ENCODE data around the gene ANKRD53.

The ANKRD53 gene

DNA sequence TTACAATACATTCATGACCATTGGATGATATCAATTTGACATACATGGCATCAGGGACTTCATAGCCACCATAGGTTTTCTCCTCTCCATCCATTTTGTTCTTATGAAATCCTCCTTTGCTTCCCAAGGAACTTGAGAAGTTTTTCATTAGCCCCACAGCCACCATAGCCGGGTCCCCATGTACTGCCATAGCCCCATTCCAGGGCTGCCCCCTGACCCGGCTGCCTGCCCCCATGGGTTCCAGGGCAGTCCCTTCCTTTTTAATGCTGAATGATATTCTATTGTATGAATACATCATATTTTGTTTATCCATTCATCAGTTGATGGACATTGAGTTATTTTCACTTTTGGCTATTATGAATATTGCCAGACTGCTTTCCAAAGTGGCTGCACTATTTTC lies 22.3 kb upstream of the ANKRD53 start:
- TF ChIP-seq CSDC2 (CRISPR knock-in tag; IDR thresholded peaks at IDR 0.05) (no peak), ARNTL (CRISPR knock-in tag; IDR thresholded peaks at IDR 0.05; ENCODE audit: borderline replicate concordance, low read depth) (no peak), ESRRG (CRISPR knock-in tag; IDR thresholded peaks at IDR 0.05) (no peak), GLIS3 (CRISPR knock-in tag; IDR thresholded peaks at IDR 0.05) (no peak), ZC3H10 (CRISPR knock-in tag; IDR thresholded peaks at IDR 0.05) (no peak), PPARA (CRISPR knock-in tag; IDR thresholded peaks at IDR 0.05; ENCODE audit: borderline replicate concordance) (no peak), OSR1 (CRISPR knock-in tag; IDR thresholded peaks at IDR 0.05) (no peak), TOX (CRISPR knock-in tag; IDR thresholded peaks at IDR 0.05; ENCODE audit: borderline replicate concordance) (no peak), ZNF565 (CRISPR knock-in tag; conservative IDR thresholded peaks at IDR 0.05; ENCODE audit: low read depth) (no peak), TCF4 (CRISPR knock-in tag; IDR thresholded peaks at IDR 0.05; ENCODE audit: borderline replicate concordance) (no peak), RARB (CRISPR knock-in tag; IDR thresholded peaks at IDR 0.05) (no peak), ZFP3 (CRISPR knock-in tag; IDR thresholded peaks at IDR 0.05) (no peak), SNAI2 (CRISPR knock-in tag; IDR thresholded peaks at IDR 0.05) (no peak), ZNF8 (CRISPR knock-in tag; IDR thresholded peaks at IDR 0.05) (no peak), ISL1 (CRISPR knock-in tag; IDR thresholded peaks at IDR 0.05) (no peak)
- TF ChIP-seq, protein P1, sequence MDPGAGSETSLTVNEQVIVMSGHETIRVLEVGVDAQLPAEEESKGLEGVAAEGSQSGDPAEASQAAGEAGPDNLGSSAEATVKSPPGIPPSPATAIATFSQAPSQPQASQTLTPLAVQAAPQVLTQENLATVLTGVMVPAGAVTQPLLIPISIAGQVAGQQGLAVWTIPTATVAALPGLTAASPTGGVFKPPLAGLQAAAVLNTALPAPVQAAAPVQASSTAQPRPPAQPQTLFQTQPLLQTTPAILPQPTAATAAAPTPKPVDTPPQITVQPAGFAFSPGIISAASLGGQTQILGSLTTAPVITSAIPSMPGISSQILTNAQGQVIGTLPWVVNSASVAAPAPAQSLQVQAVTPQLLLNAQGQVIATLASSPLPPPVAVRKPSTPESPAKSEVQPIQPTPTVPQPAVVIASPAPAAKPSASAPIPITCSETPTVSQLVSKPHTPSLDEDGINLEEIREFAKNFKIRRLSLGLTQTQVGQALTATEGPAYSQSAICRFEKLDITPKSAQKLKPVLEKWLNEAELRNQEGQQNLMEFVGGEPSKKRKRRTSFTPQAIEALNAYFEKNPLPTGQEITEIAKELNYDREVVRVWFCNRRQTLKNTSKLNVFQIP (CRISPR knock-in tag; IDR thresholded peaks at IDR 0.05; ENCODE audit: borderline replicate concordance, low read depth): no peak
- TF ChIP-seq, protein P2, sequence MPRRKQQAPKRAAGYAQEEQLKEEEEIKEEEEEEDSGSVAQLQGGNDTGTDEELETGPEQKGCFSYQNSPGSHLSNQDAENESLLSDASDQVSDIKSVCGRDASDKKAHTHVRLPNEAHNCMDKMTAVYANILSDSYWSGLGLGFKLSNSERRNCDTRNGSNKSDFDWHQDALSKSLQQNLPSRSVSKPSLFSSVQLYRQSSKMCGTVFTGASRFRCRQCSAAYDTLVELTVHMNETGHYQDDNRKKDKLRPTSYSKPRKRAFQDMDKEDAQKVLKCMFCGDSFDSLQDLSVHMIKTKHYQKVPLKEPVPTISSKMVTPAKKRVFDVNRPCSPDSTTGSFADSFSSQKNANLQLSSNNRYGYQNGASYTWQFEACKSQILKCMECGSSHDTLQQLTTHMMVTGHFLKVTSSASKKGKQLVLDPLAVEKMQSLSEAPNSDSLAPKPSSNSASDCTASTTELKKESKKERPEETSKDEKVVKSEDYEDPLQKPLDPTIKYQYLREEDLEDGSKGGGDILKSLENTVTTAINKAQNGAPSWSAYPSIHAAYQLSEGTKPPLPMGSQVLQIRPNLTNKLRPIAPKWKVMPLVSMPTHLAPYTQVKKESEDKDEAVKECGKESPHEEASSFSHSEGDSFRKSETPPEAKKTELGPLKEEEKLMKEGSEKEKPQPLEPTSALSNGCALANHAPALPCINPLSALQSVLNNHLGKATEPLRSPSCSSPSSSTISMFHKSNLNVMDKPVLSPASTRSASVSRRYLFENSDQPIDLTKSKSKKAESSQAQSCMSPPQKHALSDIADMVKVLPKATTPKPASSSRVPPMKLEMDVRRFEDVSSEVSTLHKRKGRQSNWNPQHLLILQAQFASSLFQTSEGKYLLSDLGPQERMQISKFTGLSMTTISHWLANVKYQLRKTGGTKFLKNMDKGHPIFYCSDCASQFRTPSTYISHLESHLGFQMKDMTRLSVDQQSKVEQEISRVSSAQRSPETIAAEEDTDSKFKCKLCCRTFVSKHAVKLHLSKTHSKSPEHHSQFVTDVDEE (CRISPR knock-in tag; IDR thresholded peaks at IDR 0.05): no peak
- TF ChIP-seq, protein P3, sequence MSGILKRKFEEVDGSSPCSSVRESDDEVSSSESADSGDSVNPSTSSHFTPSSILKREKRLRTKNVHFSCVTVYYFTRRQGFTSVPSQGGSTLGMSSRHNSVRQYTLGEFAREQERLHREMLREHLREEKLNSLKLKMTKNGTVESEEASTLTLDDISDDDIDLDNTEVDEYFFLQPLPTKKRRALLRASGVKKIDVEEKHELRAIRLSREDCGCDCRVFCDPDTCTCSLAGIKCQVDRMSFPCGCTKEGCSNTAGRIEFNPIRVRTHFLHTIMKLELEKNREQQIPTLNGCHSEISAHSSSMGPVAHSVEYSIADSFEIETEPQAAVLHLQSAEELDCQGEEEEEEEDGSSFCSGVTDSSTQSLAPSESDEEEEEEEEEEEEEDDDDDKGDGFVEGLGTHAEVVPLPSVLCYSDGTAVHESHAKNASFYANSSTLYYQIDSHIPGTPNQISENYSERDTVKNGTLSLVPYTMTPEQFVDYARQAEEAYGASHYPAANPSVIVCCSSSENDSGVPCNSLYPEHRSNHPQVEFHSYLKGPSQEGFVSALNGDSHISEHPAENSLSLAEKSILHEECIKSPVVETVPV (CRISPR knock-in tag; IDR thresholded peaks at IDR 0.05): no peak
- no peak for ATAC-seq

DNA sequence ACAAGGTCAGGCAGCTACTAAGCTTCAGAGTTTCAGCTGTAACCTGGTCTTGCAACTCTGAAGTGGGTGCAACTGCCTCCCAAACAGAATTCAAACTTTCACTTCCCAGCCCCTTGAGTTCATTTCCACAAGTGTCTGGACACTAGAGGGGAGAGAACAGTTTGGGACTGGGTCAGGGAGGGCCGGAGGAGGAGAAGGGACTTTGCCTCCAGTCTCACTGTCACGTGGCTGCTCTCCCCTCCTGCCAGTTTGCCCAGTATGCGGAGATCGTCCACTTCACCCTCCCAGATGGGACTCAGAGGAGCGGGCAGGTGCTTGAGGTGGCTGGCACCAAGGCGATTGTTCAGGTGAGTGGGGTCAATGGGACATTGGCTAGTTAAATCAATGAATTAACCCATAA lies 20.6 kb upstream of the ANKRD53 start:
- TF ChIP-seq ZC3H10 (CRISPR knock-in tag; IDR thresholded peaks at IDR 0.05) (no peak), ESRRG (CRISPR knock-in tag; IDR thresholded peaks at IDR 0.05) (no peak), ZFP3 (CRISPR knock-in tag; IDR thresholded peaks at IDR 0.05) (no peak), ZNF70 (CRISPR knock-in tag; IDR thresholded peaks at IDR 0.05) (no peak), ARNTL (CRISPR knock-in tag; IDR thresholded peaks at IDR 0.05; ENCODE audit: borderline replicate concordance, low read depth) (no peak), ZNF565 (CRISPR knock-in tag; conservative IDR thresholded peaks at IDR 0.05; ENCODE audit: low read depth) (no peak), SNAI2 (CRISPR knock-in tag; IDR thresholded peaks at IDR 0.05) (no peak), TCF4 (CRISPR knock-in tag; IDR thresholded peaks at IDR 0.05; ENCODE audit: borderline replicate concordance) (no peak), CSDC2 (CRISPR knock-in tag; IDR thresholded peaks at IDR 0.05) (no peak), TOX (CRISPR knock-in tag; IDR thresholded peaks at IDR 0.05; ENCODE audit: borderline replicate concordance) (no peak), OSR1 (CRISPR knock-in tag; IDR thresholded peaks at IDR 0.05) (no peak), RARB (CRISPR knock-in tag; IDR thresholded peaks at IDR 0.05) (no peak)
- TF ChIP-seq, protein P4, sequence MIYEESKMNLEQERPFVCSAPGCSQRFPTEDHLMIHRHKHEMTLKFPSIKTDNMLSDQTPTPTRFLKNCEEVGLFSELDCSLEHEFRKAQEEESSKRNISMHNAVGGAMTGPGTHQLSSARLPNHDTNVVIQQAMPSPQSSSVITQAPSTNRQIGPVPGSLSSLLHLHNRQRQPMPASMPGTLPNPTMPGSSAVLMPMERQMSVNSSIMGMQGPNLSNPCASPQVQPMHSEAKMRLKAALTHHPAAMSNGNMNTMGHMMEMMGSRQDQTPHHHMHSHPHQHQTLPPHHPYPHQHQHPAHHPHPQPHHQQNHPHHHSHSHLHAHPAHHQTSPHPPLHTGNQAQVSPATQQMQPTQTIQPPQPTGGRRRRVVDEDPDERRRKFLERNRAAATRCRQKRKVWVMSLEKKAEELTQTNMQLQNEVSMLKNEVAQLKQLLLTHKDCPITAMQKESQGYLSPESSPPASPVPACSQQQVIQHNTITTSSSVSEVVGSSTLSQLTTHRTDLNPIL (CRISPR knock-in tag; IDR thresholded peaks at IDR 0.05; ENCODE audit: low read depth): no peak
- TF ChIP-seq, protein P1 (CRISPR knock-in tag; IDR thresholded peaks at IDR 0.05; ENCODE audit: borderline replicate concordance, low read depth): no peak
- ATAC-seq: no peak

DNA sequence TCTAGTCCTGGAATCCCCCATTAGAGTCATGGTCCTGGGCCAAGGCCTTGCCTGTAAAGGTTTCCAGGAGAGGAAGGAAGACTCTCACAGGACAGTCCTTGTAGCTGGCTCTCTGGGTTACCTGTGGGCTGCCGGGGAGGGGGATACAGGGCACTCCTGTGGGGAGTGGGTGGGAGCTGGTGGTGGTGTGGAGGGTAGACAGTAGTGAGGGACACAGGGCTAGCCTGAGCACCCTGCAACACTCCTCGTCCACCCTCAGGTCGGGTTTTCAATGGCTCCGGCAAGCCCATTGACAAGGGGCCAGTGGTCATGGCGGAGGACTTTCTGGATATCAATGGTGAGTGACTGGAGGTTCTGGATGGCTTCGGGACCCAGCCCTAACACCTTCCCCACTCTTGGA lies 19.7 kb upstream of the ANKRD53 start:
- ATAC-seq: no peak
- no peak for TF ChIP-seq ZFP30 (CRISPR knock-in tag; IDR thresholded peaks at IDR 0.05)
- TF ChIP-seq, protein P1 (CRISPR knock-in tag; IDR thresholded peaks at IDR 0.05; ENCODE audit: borderline replicate concordance, low read depth): no peak
- TF ChIP-seq GLIS3 (CRISPR knock-in tag; IDR thresholded peaks at IDR 0.05): no peak
- TF ChIP-seq ZNF8 (CRISPR knock-in tag; IDR thresholded peaks at IDR 0.05): no peak
- TF ChIP-seq SNAI2 (CRISPR knock-in tag; IDR thresholded peaks at IDR 0.05): no peak
- TF ChIP-seq ESRRG (CRISPR knock-in tag; IDR thresholded peaks at IDR 0.05): no peak
- no peak for TF ChIP-seq TCF4 (CRISPR knock-in tag; IDR thresholded peaks at IDR 0.05; ENCODE audit: borderline replicate concordance)
- TF ChIP-seq, protein P3 (CRISPR knock-in tag; IDR thresholded peaks at IDR 0.05): no peak
- TF ChIP-seq ZFP3 (CRISPR knock-in tag; IDR thresholded peaks at IDR 0.05): no peak
